H1 (cell line): ENCODE measurements around the gene GNAQ. TPM values are rescaled to one million over a fixed set of nuclear protein-coding genes. Genes with fewer than 3 reads are reported as not detected.

ENCODE experiments used
- CTCF ChIA-PET: fragments of 300-600 bp; sonication (Branson Sonifier 250); formaldehyde crosslinking; loops from one replicate; lab custom pipeline; 2021; ENCODE audit not compliant: partially characterized antibody; lab: Charles Lee
- POLR2A ChIA-PET: fragments of 300-600 bp; sonication (Branson Sonifier 250); formaldehyde crosslinking; loops from one replicate; lab custom pipeline; 2021; ENCODE audit warnings: inconsistent platforms; ENCODE audit not compliant: partially characterized antibody; lab: Charles Lee
- DNase-seq, 2 experiments: peaks; one replicate each; pipeline versions ENCODE4 v3.0.0 to v3.0.0-alpha.2; 2010 to 2022; ENCODE audit warnings: low spot score in 2 of 2, low read depth in 1 of 2, mixed read lengths in 1 of 2
- FAIRE-seq: peaks from 2 replicates; lab custom pipeline; 2011; peaks lifted over from hg19 to GRCh38; lab: Jason Lieb, UNC
- H2AFZ ChIP-seq: 2 replicates; pipeline ENCODE4 v1.8.1; 2012; ENCODE audit warnings: low read length, inconsistent platforms
- H2AK5ac ChIP-seq: 2 replicates; pipeline ENCODE4 v1.6.1; 2013; ENCODE audit warnings: low read depth, low read length
- H2BK120ac ChIP-seq: replicated peaks from 2 replicates; pipeline ENCODE3; 2013; ENCODE audit warnings: low read depth, low read length, inconsistent platforms
- H2BK12ac ChIP-seq: 2 replicates; pipeline ENCODE4 v1.6.1; 2013; ENCODE audit warnings: low read depth, low read length
- H2BK15ac ChIP-seq: 2 replicates; pipeline ENCODE4 v1.6.1; 2013; ENCODE audit warnings: low read length
- H2BK20ac ChIP-seq: 2 replicates; pipeline ENCODE4 v1.6.1; 2013; ENCODE audit warnings: low read length
- H2BK5ac ChIP-seq: 2 replicates; pipeline ENCODE4 v1.6.1; 2013; ENCODE audit warnings: low read depth, low read length
- H3K14ac ChIP-seq: 2 replicates; pipeline ENCODE4 v1.6.1; 2013; ENCODE audit warnings: inconsistent platforms; ENCODE audit not compliant: insufficient read length
- H3K18ac ChIP-seq: 2 replicates; pipeline ENCODE4 v1.6.1; 2013; ENCODE audit warnings: low read length; ENCODE audit errors: extremely low read depth
- H3K23ac ChIP-seq: 2 replicates; pipeline ENCODE4 v1.6.1; 2013; ENCODE audit warnings: inconsistent platforms; ENCODE audit not compliant: insufficient read length
- H3K23me2 ChIP-seq: 2 replicates; pipeline ENCODE4 v1.6.1; 2013; ENCODE audit warnings: low read depth, low read length
- H3K27ac ChIP-seq: 2 replicates; pipeline ENCODE4 v1.6.1; 2011; ENCODE audit warnings: low read depth, low read length, inconsistent platforms
- H3K27me3 ChIP-seq, 4 experiments: replicated peaks in 1 of 4; 1 replicate in 1 of 4; 2 replicates in 3 of 4; pipeline versions ENCODE4 v1.6.1 to v1.8.1; 2011 to 2013; ENCODE audit warnings: low read length in 3 of 4, mild to moderate bottlenecking in 3 of 4, inconsistent platforms in 2 of 4, mixed read lengths in 2 of 4, moderate library complexity in 1 of 4; ENCODE audit not compliant: control insufficient read depth in 3 of 4, insufficient read depth in 3 of 4; ENCODE audit errors: extremely low read depth in 1 of 4
- H3K36me3 ChIP-seq, 4 experiments: 2 replicates each; pipeline versions ENCODE4 v1.6.1 to v1.8.1; 2011 to 2013; ENCODE audit warnings: mild to moderate bottlenecking in 4 of 4, low read length in 3 of 4, moderate library complexity in 2 of 4, control low read depth in 1 of 4, inconsistent platforms in 1 of 4; ENCODE audit not compliant: insufficient read depth in 4 of 4, control insufficient read depth in 2 of 4
- H3K4ac ChIP-seq: replicated peaks from 2 replicates; pipeline ENCODE3; 2013; ENCODE audit warnings: low read length, low read depth, mixed read lengths, inconsistent platforms; ENCODE audit not compliant: insufficient read length
- H3K4me1 ChIP-seq, 4 experiments: replicated peaks in 1 of 4; 1 replicate in 1 of 4; 2 replicates in 3 of 4; pipeline versions ENCODE4 v1.6.1 to v1.8.1; 2011 to 2013; ENCODE audit warnings: low read length in 3 of 4, inconsistent platforms in 2 of 4, mixed read lengths in 1 of 4; ENCODE audit not compliant: insufficient read depth in 4 of 4, control insufficient read depth in 3 of 4
- H3K4me2 ChIP-seq, 2 experiments: 2 replicates each; pipeline versions ENCODE4 v1.6.1 to v1.8.1; 2011 to 2013; ENCODE audit warnings: low read depth in 2 of 2, low read length in 2 of 2, control low read depth in 1 of 2, inconsistent platforms in 1 of 2, mild to moderate bottlenecking in 1 of 2; ENCODE audit not compliant: insufficient read depth in 1 of 2
- H3K4me3 ChIP-seq, 4 experiments: fragments of 200-600, 300-600 bp in 1 of 4; sonication (generic), shearing (Covaris generic), sonication (Bioruptor Twin) in 1 of 4; 2 replicates each; pipeline versions ENCODE4 v1.5.1 to v1.8.1; 2011 to 2016; ENCODE audit warnings: low read length in 4 of 4, low read depth in 3 of 4, control low read depth in 2 of 4, inconsistent platforms in 2 of 4, mild to moderate bottlenecking in 2 of 4, mixed read lengths in 1 of 4, moderate library complexity in 1 of 4; ENCODE audit not compliant: insufficient read depth in 2 of 4; ENCODE audit errors: extremely low read depth in 1 of 4
- H3K56ac ChIP-seq: replicated peaks from 2 replicates; pipeline ENCODE3; 2013; ENCODE audit warnings: low read depth, mild to moderate bottlenecking, mixed read lengths, low read length, inconsistent platforms; ENCODE audit not compliant: insufficient read length
- H3K79me1 ChIP-seq: 2 replicates; pipeline ENCODE4 v1.6.1; 2013; ENCODE audit warnings: low read depth, low read length, control low read depth
- H3K79me2 ChIP-seq, 2 experiments: 2 replicates each; pipeline versions ENCODE4 v1.6.1 to v1.8.1; 2012 to 2013; ENCODE audit warnings: low read length in 2 of 2, mild to moderate bottlenecking in 2 of 2, inconsistent platforms in 1 of 2; ENCODE audit not compliant: insufficient read depth in 2 of 2, control insufficient read depth in 1 of 2
- H3K9ac ChIP-seq, 4 experiments: replicated peaks in 1 of 4; 1 replicate in 1 of 4; 2 replicates in 3 of 4; pipeline versions ENCODE4 v1.6.1 to v1.8.1; 2011 to 2013; ENCODE audit warnings: low read depth in 3 of 4, low read length in 3 of 4, control low read depth in 2 of 4, mild to moderate bottlenecking in 2 of 4, moderate library complexity in 2 of 4, inconsistent platforms in 1 of 4; ENCODE audit errors: extremely low read depth in 1 of 4
- H3K9me3 ChIP-seq, 2 experiments: 2 replicates each; pipeline versions ENCODE4 v1.6.1 to v1.8.1; 2012 to 2013; ENCODE audit warnings: mild to moderate bottlenecking in 2 of 2, moderate library complexity in 2 of 2, control low read depth in 1 of 2, inconsistent platforms in 1 of 2, low read depth in 1 of 2, low read length in 1 of 2, mixed read lengths in 1 of 2; ENCODE audit not compliant: insufficient read depth in 2 of 2
- H4K20me1 ChIP-seq, 2 experiments: replicated peaks in 1 of 2; 2 replicates each; pipeline versions ENCODE3 to v1.8.1; 2011 to 2013; ENCODE audit warnings: inconsistent platforms in 2 of 2, low read length in 2 of 2, mild to moderate bottlenecking in 1 of 2; ENCODE audit not compliant: insufficient read depth in 2 of 2, control insufficient read depth in 1 of 2
- H4K5ac ChIP-seq: 2 replicates; pipeline ENCODE4 v1.6.1; 2013; ENCODE audit warnings: low read length, low read depth, mixed read lengths, inconsistent platforms; ENCODE audit not compliant: insufficient read length
- H4K8ac ChIP-seq: 2 replicates; pipeline ENCODE4 v1.8.0; 2013; ENCODE audit warnings: mild to moderate bottlenecking, moderate library complexity, low read length, inconsistent platforms; ENCODE audit not compliant: insufficient read depth; ENCODE audit errors: extremely low read depth
- H4K91ac ChIP-seq: replicated peaks from 2 replicates; pipeline ENCODE3; 2013; ENCODE audit warnings: low read length, mixed read lengths, inconsistent platforms; ENCODE audit not compliant: insufficient read length
- EP300 ChIP-seq, 2 experiments: IDR thresholded peaks; 1 replicate in 1 of 2; 2 replicates in 1 of 2; pipeline ENCODE4 v1.6.1; 2011 to 2012; ENCODE audit warnings: low read depth in 2 of 2, low read length in 2 of 2, mild to moderate bottlenecking in 2 of 2, borderline replicate concordance in 1 of 2, inconsistent platforms in 1 of 2, moderate library complexity in 1 of 2
- FOSL1 ChIP-seq: IDR thresholded peaks from 2 replicates; pipeline ENCODE4 v1.6.1; 2011; ENCODE audit warnings: mild to moderate bottlenecking, low read depth, low read length, moderate library complexity; ENCODE audit not compliant: insufficient read depth
- GTF2F1 ChIP-seq: IDR thresholded peaks from 2 replicates; pipeline ENCODE4 v1.6.1; 2012; ENCODE audit warnings: low read depth, low read length, improper control_type of control experiment, borderline replicate concordance
- HDAC2 ChIP-seq, 2 experiments: fragments of 300-600 bp in 1 of 2; sonication (generic) in 1 of 2; IDR thresholded peaks; 2 replicates each; pipeline ENCODE4 v1.6.1; 2011 to 2012; ENCODE audit warnings: low read depth in 2 of 2, low read length in 2 of 2, mild to moderate bottlenecking in 2 of 2, moderate library complexity in 2 of 2, borderline replicate concordance in 1 of 2, inconsistent platforms in 1 of 2
- HDAC6 ChIP-seq: IDR thresholded peaks from one replicate; pipeline ENCODE4 v1.7.1; 2012; ENCODE audit warnings: low read depth, mild to moderate bottlenecking, inconsistent platforms, low read length, moderate library complexity
- POLR2AphosphoS5 ChIP-seq: IDR thresholded peaks from 2 replicates; pipeline ENCODE4 v1.6.1; 2011; ENCODE audit warnings: low read depth, low read length
- POU5F1 ChIP-seq: IDR thresholded peaks from 2 replicates; pipeline ENCODE4 v1.6.1; 2011; ENCODE audit warnings: low read depth, mild to moderate bottlenecking, low read length, moderate library complexity
- RAD21 ChIP-seq, 2 experiments: IDR thresholded peaks in 1 of 2; conservative IDR thresholded peaks in 1 of 2; 2 replicates each; pipeline ENCODE4 v1.6.1; 2011; ENCODE audit warnings: low read depth in 2 of 2, low read length in 2 of 2, improper control_type of control experiment in 1 of 2, inconsistent platforms in 1 of 2, mild to moderate bottlenecking in 1 of 2, moderate library complexity in 1 of 2
- SIN3A ChIP-seq, 2 experiments: IDR thresholded peaks in 1 of 2; conservative IDR thresholded peaks in 1 of 2; 2 replicates each; pipeline ENCODE4 v1.6.1; 2011 to 2012; ENCODE audit warnings: low read length in 2 of 2, improper control_type of control experiment in 1 of 2, low read depth in 1 of 2, mild to moderate bottlenecking in 1 of 2
- SP2 ChIP-seq: IDR thresholded peaks from 2 replicates; pipeline ENCODE4 v1.6.1; 2012; ENCODE audit warnings: mild to moderate bottlenecking, low read length, inconsistent platforms
- SRF ChIP-seq: IDR thresholded peaks from 2 replicates; pipeline ENCODE4 v1.6.1; 2011; ENCODE audit warnings: mild to moderate bottlenecking, low read depth, low read length, moderate library complexity
- TAF1 ChIP-seq: IDR thresholded peaks from 2 replicates; pipeline ENCODE4 v1.6.1; 2011; ENCODE audit warnings: mild to moderate bottlenecking, low read depth, low read length
- TEAD4 ChIP-seq: IDR thresholded peaks from 2 replicates; pipeline ENCODE4 v1.6.1; 2012; ENCODE audit warnings: low read depth, low read length, inconsistent platforms, mixed read lengths
- YY1 ChIP-seq: IDR thresholded peaks from 2 replicates; pipeline ENCODE4 v1.6.1; 2011; ENCODE audit warnings: low read depth, mild to moderate bottlenecking, low read length
- WGBS, 2 experiments: shearing (Covaris generic) in 1 of 2; methylation state at CpG; one replicate each; pipeline versions ENCODE4 v1.1.6 to v1.1.7; 2013 to 2015; ENCODE audit warnings: low lambda C conversion rate in 2 of 2, mixed read lengths in 2 of 2, inconsistent platforms in 1 of 2, low coverage in 1 of 2, missing lambda C conversion rate in 1 of 2; ENCODE audit not compliant: insufficient replicate concordance in 2 of 2, insufficient coverage in 1 of 2, insufficient read length in 1 of 2; ENCODE audit errors: extremely low coverage in 1 of 2, missing lambda C conversion rate in 1 of 2; 5-methylcytosine and 5-hydroxymethylcytosine counted together
- polyA plus RNA-seq, 7 experiments: library from polyadenylated mRNA; depleted of rRNA in 3 of 7; stranded (reverse) in 5 of 7; unstranded in 2 of 7; fragments of >200 nt in 5 of 7; fragments of 200-250 nt in 2 of 7; gene quantifications; 1 replicate in 5 of 7; 2 replicates in 1 of 7; 4 replicates in 1 of 7; pipeline versions ENCODE4 v1.2.1 to v1.2.3, GENCODE V29; 2011 to 2013; ENCODE audit warnings: missing spikeins in 2 of 7, mixed read lengths in 2 of 7
- total RNA-seq: library from RNA; stranded (reverse); fragmentation: NEBNext Ultra II Directional; extraction: Animal tissue kit (Norgen Biotek cat#: 25700); gene quantifications from 2 replicates; pipeline ENCODE4 v1.2.1, GENCODE V29; 2021

The GNAQ gene
- total and polyA plus RNA-seq, 2 of the 8 experiments (the other 6 are each of a cell fraction or from before 2014, with no cell fraction given): 22.8 to 63.8 TPM

GRCh38 chr9:77847626-77848025, 184.0 kb downstream of the GNAQ start:
- Histone ChIP-seq H2BK120ac (no peak overlapping the region), H3K23me2 (no peaks in the 10 kb centered on the region), H3K79me1 (peaks cover 9% of the 10 kb centered on the region; the same call in 1 of the 2 replicates), H4K8ac (no peak overlapping the region), H2AFZ (no peak overlapping the region), H2BK20ac (no peak overlapping the region), H3K27me3 (no peaks in the 10 kb centered on the region), H4K5ac (no peak overlapping the region), H3K36me3 (no peaks in the 10 kb centered on the region), H3K23ac (no peak overlapping the region), H3K18ac (no peak overlapping the region), H4K91ac (no peak overlapping the region), H3K9me3 (no peaks in the 10 kb centered on the region), H2BK15ac (no peak overlapping the region), H3K4me1 (no peaks in the 10 kb centered on the region), H2BK12ac (no peak overlapping the region), H3K9ac (no peak overlapping the region), H3K4ac (no peak overlapping the region), H4K20me1 (peaks cover 0 to 2% of the 10 kb centered on the region in 2 experiments), H2BK5ac (no peak overlapping the region), H3K4me3 (no peak overlapping the region), H3K27ac (no peak overlapping the region), H3K4me2 (no peak overlapping the region), H3K79me2 (peaks cover 0 to 10% of the 10 kb centered on the region in 2 experiments; a peak in 1 of 4 replicates), H2AK5ac (no peak overlapping the region), H3K56ac (no peak overlapping the region), H3K14ac (no peak overlapping the region)
- CTCF ChIA-PET: interaction anchor here (1.0 to 1.6 kb wide), 2 partner anchors 15 to 129 kb away, joined by 3 read pairs; no protein-coding TSS in a partner anchor
- WGBS, 2 experiments: 83% methylated on average over 2 of the region's 2 CpGs; no CpG with 5 or more reads in 1 of the 2 experiments
- FAIRE-seq: no peak
- POLR2A ChIA-PET: no interaction called here
- DNase-seq: no peak
- no peak for TF ChIP-seq GTF2F1
- no peak for TF ChIP-seq POU5F1
- TF ChIP-seq HDAC6: no peak
- TF ChIP-seq YY1: no peak
- TF ChIP-seq POLR2AphosphoS5: no peak
- TF ChIP-seq FOSL1: no peak
- no peak for TF ChIP-seq EP300 (IDR thresholded peaks at IDR 0.05; ENCODE audit: borderline replicate concordance in 1 of 2, low read depth in 2 of 2, low read length in 2 of 2)
- no peak for TF ChIP-seq HDAC2 (IDR thresholded peaks at IDR 0.05; ENCODE audit: borderline replicate concordance in 1 of 2, low read depth in 2 of 2, low read length in 2 of 2)
- no peak for TF ChIP-seq TEAD4
- no peak for TF ChIP-seq RAD21 (IDR thresholded peaks at IDR 0.05 in 1 of 2, conservative IDR thresholded peaks at IDR 0.05 in 1 of 2; ENCODE audit: low read depth in 2 of 2, low read length in 2 of 2)
- TF ChIP-seq SP2: no peak
- TF ChIP-seq SIN3A (conservative IDR thresholded peaks at IDR 0.05 in 1 of 2, IDR thresholded peaks at IDR 0.05 in 1 of 2; ENCODE audit: low read depth in 1 of 2, low read length in 2 of 2): no peak
- TF ChIP-seq TAF1: no peak
- no peak for TF ChIP-seq SRF
